HepG2 (cell line): ENCODE data around the gene PRKAG1. TPM values are rescaled to one million over a fixed set of nuclear protein-coding genes. Genes with fewer than 3 reads are reported as not detected.

ENCODE experiments used
- ARID2 ChIP-seq: sonication (generic); formaldehyde crosslinking; IDR thresholded peaks from 2 replicates; pipeline ENCODE4 v1.8.1; 2022; ENCODE audit warnings: mild to moderate bottlenecking, missing genetic modification reagents, borderline replicate concordance
- ARID5B ChIP-seq: IDR thresholded peaks from 2 replicates; pipeline ENCODE4 v1.4.0; 2020; ENCODE audit warnings: mild to moderate bottlenecking, missing genetic modification reagents
- CBX1 ChIP-seq: IDR thresholded peaks from one replicate; pipeline ENCODE4 v1.6.1; 2016; ENCODE audit warnings: antibody characterized with exemption, low read depth
- CEBPG ChIP-seq: IDR thresholded peaks from 2 replicates; pipeline ENCODE4 v1.6.1; 2016
- E2F5 ChIP-seq: sonication (generic); formaldehyde crosslinking; conservative IDR thresholded peaks from 2 replicates; pipeline ENCODE4 v1.4.0; 2020; ENCODE audit warnings: missing genetic modification reagents
- FOXA3 ChIP-seq: IDR thresholded peaks from 2 replicates; pipeline ENCODE4 v1.6.1; 2016; ENCODE audit warnings: missing genetic modification reagents, missing compliant biosample characterization
- GTF2F1 ChIP-seq: fragments of 150-350 bp; IDR thresholded peaks from 2 replicates; pipeline ENCODE4 v1.6.1; 2014; ENCODE audit warnings: low read length
- HOXA3 ChIP-seq: sonication (generic); formaldehyde crosslinking; IDR thresholded peaks from 2 replicates; pipeline ENCODE4 v1.5.0; 2020; ENCODE audit warnings: missing genetic modification reagents
- NFATC3 ChIP-seq: sonication (generic); formaldehyde crosslinking; IDR thresholded peaks from 2 replicates; pipeline ENCODE4 v1.5.1; 2020; ENCODE audit warnings: mild to moderate bottlenecking, missing genetic modification reagents
- NFRKB ChIP-seq: fragments of 450-650 bp; IDR thresholded peaks from 2 replicates; pipeline ENCODE4 v1.6.1; 2017
- RNF2 ChIP-seq: fragments of 450-650 bp; conservative IDR thresholded peaks from 2 replicates; pipeline ENCODE4 v1.6.1; 2016; ENCODE audit warnings: low read depth
- SP5 ChIP-seq: IDR thresholded peaks from 2 replicates; pipeline ENCODE4 v1.6.1; 2016; ENCODE audit warnings: low read depth, borderline replicate concordance
- STAG1 ChIP-seq: sonication (generic); formaldehyde crosslinking; IDR thresholded peaks from 2 replicates; pipeline ENCODE4 v1.4.0; 2020; ENCODE audit warnings: missing genetic modification reagents
- SUZ12 ChIP-seq: fragments of 150-350 bp; IDR thresholded peaks from 2 replicates; pipeline ENCODE4 v1.6.1; 2014; ENCODE audit warnings: low read depth, low read length
- TFDP2 ChIP-seq: sonication (generic); formaldehyde crosslinking; IDR thresholded peaks from 2 replicates; pipeline ENCODE4 v1.4.0; 2020; ENCODE audit warnings: missing genetic modification reagents
- TOPORS ChIP-seq: sonication (generic); formaldehyde crosslinking; IDR thresholded peaks from 2 replicates; pipeline ENCODE4 v1.8.0; 2023; ENCODE audit warnings: mild to moderate bottlenecking, missing genetic modification reagents
- XBP1 ChIP-seq: sonication (generic); formaldehyde crosslinking; IDR thresholded peaks from 2 replicates; pipeline ENCODE4 v1.5.0; 2020; ENCODE audit warnings: missing genetic modification reagents
- ZBTB39 ChIP-seq: sonication (generic); formaldehyde crosslinking; IDR thresholded peaks from 2 replicates; pipeline ENCODE4 v1.5.0; 2020; ENCODE audit warnings: missing genetic modification reagents
- ZNF235 ChIP-seq: sonication (generic); formaldehyde crosslinking; IDR thresholded peaks from 2 replicates; pipeline ENCODE4 v1.8.1; 2023; ENCODE audit warnings: mild to moderate bottlenecking, missing genetic modification reagents, borderline replicate concordance
- ZNF431 ChIP-seq: sonication (generic); formaldehyde crosslinking; IDR thresholded peaks from 2 replicates; pipeline ENCODE4 v1.9.0; 2022; ENCODE audit warnings: missing genetic modification reagents, low read depth, mild to moderate bottlenecking, borderline replicate concordance
- ZNF484 ChIP-seq: sonication (generic); formaldehyde crosslinking; IDR thresholded peaks from 2 replicates; pipeline ENCODE4 v1.5.1; 2020; ENCODE audit warnings: mild to moderate bottlenecking, low read depth, missing genetic modification reagents, borderline replicate concordance
- ZNF776 ChIP-seq: sonication (generic); formaldehyde crosslinking; IDR thresholded peaks from 2 replicates; pipeline ENCODE4 v1.4.0; 2020; ENCODE audit warnings: mild to moderate bottlenecking, missing genetic modification reagents
- ZNF788 ChIP-seq: sonication (generic); formaldehyde crosslinking; IDR thresholded peaks from 2 replicates; pipeline ENCODE4 v1.5.0; 2020; ENCODE audit warnings: mild to moderate bottlenecking, missing genetic modification reagents, borderline replicate concordance
- polyA plus RNA-seq, 8 experiments: library from polyadenylated mRNA; depleted of rRNA in 3 of 8; stranded (reverse) in 7 of 8; unstranded in 1 of 8; fragments of >200 nt; fragmentation: Illumina TruSeq in 4 of 8; extraction: Trizol in 4 of 8; gene quantifications; 2 replicates each; pipeline versions ENCODE4 v1.2.1 to v1.2.3, GENCODE V29; 2011 to 2016; ENCODE audit warnings: low read depth in 4 of 8, missing spikeins in 1 of 8, mixed read lengths in 1 of 8; ENCODE audit not compliant: insufficient read depth in 1 of 8
- total RNA-seq, 5 experiments: library from RNA; depleted of rRNA; stranded (reverse); fragments of >200 nt; fragmentation: Illumina TruSeq; extraction: Trizol; gene quantifications; 2 replicates each; pipeline ENCODE4 v1.2.3, GENCODE V29; 2016; ENCODE audit warnings: low read depth in 1 of 5

PRKAG1 gene
- total and polyA plus RNA-seq, 2 of the 13 experiments (the other 11 are each of a cell fraction or from before 2014, with no cell fraction given), result 26.1 to 32.8 TPM

DNA sequence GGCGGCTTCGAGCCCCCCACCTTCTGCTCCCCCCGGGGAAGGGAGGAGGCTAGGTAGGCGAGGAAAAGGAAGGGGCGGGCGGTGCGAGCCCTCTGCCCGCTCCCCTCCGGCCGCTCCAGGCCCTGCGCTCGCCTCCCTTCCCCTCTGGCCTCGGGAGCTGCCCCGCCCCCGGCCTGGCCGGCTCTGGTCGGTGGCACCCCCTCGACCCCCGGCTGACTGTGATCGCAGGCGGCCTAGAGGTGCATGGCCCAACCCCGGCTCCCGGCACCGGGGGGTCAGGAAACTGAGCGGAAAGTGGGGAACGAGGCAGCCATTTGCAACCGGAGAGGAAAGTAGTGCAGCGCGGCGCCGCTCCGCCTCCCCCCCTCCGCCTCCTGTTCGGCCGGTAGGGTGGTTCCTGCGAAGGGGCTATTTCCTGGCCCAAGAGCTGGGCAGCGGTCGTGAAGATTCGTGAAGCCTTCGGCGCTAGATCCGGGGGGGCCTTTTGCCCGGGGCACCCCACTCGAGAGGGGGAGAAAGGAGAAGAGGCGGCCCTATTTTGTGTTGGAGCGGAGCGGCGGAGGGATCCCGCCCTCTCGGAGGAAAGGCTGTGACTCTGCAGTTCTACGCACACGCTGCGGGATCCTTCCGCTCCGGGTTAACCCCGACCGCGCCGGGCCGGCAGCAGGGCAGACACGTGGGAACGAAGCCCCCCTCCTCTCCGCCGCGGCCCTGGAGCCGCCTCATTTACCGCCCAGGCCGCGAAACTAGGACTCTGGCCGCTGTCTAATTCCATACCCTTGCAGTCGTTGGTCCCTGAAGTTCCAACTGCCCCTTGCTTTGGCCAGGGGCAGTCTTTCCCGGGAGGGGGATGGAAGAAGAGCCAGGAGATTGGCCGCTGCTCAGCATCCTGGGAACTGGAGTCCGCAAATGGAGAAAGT, 41.9 kb upstream of the PRKAG1 start, which contains the start of gene KMT2D (continued):
- TF ChIP-seq ARID5B (CRISPR knock-in tag) (peak; percentile 41), NFRKB (peak; percentile 80), ZNF431 (0 out of 2 replicates have a peak, but pooled peaks have one; percentile 21), FOXA3 (CRISPR knock-in tag) (peak; percentile 60), ZNF788 (CRISPR knock-in tag) (peak; percentile 94), ZNF484 (CRISPR knock-in tag) (no peak), GTF2F1 (peak; percentile 52; the same call in 1 of the 2 replicates), SP5 (CRISPR knock-in tag) (no peak), STAG1 (CRISPR knock-in tag) (no peak), ZNF235 (no peak), ZNF776 (CRISPR knock-in tag) (peak; percentile 93), XBP1 (CRISPR knock-in tag) (peak; percentile 10; the same call in 1 of the 2 replicates), CBX1 (peak; percentile 59), ARID2 (CRISPR knock-in tag) (0 out of 2 replicates have a peak, but pooled peaks have one; percentile 59), HOXA3 (CRISPR knock-in tag) (peak; percentile 87), RNF2 (peak; percentile 57; the same call in 1 of the 2 replicates), ZBTB39 (peak; percentile 54; the same call in 1 of the 2 replicates), TFDP2 (CRISPR knock-in tag) (peak; percentile 65; the same call in 1 of the 2 replicates), TOPORS (peak; percentile 65; the same call in 1 of the 2 replicates), NFATC3 (CRISPR knock-in tag) (0 out of 2 replicates have a peak, but pooled peaks have one; percentile 82), SUZ12 (no peak), CEBPG (CRISPR knock-in tag) (peak; percentile 35; the same call in 1 of the 2 replicates), E2F5 (CRISPR knock-in tag) (peak; percentile 60)
